NCI-H460 (cell line): ENCODE measurements around the gene ARHGAP19. TPM values are rescaled to one million over a fixed set of nuclear protein-coding genes. Genes with fewer than 3 reads are reported as not detected.

Experiments
- DNase-seq: peaks from one replicate; pipeline ENCODE4 v3.0.0-alpha.2; 2016; ENCODE audit warnings: low read depth; ENCODE audit errors: extremely low read depth
- total RNA-seq: library from RNA; depleted of rRNA; stranded (reverse); fragments of >200 nt; shearing (Covaris generic); gene quantifications from 2 replicates; pipeline ENCODE4 v1.2.3, GENCODE V29; 2014

The ARHGAP19 gene
- total RNA-seq, 1 experiment from 2014 or later, result 20.6 TPM

DNA sequence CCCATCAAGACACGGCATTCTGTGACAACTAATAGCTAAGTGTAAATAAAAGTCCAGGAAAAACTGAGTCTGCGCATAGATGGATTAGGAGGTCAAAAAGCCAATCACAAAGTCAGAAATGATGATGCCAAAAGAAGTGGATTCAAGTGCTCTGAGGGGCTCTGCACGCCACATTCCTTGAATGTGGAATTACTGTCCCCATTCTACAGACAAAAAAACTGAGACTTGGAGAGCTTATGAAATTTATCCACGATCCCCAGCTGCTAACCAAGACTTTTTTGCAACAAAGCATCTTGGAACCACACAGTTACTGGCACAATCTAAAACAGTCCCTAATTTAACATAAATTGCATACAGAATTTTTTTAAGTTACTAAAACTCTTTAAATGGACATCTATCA, 57.1 kb downstream of the ARHGAP19 start:
- DNase-seq, result no peak

DNA sequence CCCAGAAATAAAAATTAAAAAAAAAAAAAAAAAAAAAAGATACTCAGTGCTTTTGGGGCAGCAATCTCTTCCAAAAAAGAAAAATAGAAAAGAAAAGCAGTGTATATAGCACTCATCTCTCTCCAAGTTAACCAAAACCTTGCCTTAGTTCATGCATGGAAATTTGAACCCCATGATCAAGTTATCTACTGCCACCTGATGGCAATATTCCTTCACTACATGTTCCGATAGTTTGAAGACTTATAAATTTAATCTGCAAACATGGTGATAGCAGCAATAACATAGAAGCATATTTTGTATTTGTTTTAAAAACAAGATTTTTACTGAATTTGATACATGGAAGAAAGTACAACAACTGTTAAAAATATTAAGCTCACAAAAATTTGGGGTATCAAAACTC, 58.0 kb downstream of the ARHGAP19 start:
- peak; percentile 36 for DNase-seq

DNA sequence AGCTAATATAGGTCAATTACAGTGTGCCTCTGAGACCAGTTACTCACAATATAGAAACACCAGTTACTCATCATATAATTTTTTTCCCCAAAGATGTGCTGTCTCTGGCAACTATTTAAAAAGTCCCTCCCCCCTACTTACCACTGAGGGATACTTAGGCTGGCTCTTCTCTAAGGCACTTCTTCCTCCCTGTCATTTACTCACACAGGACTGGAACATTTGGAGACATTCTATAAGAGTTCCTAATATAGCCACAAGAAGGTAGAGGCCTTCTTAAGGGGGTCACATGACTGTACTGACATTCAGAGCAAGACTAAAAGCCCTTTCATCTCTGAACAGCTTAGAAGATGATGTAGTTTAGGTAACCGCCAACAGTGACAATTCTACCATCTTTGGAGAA, 62.3 kb downstream of the ARHGAP19 start:
- DNase-seq, result no peak

DNA sequence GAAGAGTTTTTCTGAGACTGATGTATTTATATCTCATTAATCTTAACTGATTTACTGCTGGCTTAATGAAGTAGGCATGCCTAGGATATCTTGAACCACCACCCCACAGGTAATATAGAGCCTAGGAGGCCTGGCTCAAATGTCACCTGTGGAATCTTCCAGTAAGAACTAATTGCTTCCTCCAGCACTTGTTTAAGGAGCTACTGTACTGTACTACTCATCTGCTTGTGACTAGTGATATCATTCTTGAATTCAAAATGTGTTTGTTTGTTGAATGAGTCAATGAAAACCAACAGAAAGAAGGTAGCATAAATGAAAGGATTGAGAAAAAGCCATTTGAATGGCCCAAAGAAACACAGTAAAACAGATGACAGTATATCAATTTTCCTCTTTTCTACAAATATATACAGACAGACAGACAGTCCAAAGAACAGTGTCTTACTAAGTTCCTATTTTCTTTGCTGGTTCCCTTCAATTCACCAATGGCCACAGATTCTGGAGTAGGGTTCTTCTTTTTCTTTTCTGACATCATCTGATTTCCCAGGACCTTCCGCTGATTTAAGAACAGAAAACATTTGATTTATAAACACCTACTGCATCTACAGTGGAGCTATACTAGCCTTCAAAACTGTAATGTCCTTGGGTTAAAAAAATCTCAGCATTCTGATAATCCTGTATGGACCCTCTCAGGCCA, 63.0 kb downstream of the ARHGAP19 start:
- DNase-seq, result no peak

DNA sequence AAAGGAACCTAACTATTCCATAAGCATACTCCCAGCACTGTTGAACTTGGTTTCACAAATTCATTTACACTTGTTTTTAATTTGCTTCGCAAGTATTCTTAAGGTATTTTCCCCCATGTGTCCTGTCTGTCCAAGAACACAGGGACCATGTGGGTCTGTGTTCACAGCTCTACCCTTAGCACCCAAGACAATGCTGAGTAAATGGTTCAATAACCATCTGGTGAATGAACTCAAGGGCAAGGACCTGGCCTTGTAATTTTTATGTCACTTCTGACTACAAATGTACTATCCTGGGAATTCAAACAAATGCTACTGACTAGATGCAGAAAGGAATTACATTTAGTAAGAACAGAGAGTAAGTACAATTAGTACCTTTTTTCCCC, 63.7 kb downstream of the ARHGAP19 start:
- no peak for DNase-seq

DNA sequence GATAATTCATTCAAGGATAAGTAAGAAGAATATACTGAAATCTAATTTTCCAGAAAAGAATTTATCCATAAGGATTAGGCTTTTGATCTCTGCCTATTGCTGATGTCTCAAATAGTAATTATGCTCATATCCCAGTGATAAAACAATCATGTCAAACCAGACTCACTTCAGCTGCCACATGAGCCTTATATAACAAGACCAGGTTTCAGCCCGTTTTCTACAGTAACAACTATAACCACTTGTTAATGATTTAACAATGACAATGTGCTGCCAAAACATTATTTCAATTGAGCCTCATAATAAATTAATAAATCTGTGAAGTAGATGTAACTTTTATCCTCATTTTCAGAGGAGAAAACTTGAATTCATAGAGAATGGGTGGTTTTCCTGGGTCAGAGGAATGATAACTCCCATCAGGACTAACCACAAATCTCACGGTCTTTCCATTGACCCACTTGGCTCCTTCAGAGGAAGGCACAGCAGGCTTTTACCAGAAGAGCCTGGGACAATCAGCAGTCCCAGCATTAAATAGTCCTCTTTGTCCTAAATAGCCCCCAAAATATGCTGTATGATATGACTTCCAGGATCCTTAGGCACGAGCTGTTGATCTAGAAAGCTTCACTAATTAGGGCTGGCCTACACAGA, 64.2 kb downstream of the ARHGAP19 start:
- DNase-seq, result no peak

DNA sequence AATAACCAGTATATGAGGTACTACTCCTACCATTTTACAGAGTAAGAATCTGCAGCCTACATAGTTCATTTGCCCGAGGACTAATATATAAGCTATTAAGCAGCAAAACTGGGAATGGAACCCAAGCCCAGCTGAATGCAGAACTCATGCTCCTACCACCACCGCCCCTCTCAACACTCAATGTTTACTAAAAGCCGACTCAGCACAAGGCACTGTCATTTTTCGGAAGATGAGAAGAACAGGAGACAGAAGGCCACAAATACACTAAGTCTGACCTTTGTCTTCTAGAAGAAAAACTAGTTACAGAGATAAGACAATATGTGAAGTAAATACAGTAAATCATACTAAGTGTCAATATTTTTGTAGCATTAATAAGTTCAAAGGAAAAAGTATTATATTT, 66.0 kb downstream of the ARHGAP19 start:
- DNase-seq, result no peak

DNA sequence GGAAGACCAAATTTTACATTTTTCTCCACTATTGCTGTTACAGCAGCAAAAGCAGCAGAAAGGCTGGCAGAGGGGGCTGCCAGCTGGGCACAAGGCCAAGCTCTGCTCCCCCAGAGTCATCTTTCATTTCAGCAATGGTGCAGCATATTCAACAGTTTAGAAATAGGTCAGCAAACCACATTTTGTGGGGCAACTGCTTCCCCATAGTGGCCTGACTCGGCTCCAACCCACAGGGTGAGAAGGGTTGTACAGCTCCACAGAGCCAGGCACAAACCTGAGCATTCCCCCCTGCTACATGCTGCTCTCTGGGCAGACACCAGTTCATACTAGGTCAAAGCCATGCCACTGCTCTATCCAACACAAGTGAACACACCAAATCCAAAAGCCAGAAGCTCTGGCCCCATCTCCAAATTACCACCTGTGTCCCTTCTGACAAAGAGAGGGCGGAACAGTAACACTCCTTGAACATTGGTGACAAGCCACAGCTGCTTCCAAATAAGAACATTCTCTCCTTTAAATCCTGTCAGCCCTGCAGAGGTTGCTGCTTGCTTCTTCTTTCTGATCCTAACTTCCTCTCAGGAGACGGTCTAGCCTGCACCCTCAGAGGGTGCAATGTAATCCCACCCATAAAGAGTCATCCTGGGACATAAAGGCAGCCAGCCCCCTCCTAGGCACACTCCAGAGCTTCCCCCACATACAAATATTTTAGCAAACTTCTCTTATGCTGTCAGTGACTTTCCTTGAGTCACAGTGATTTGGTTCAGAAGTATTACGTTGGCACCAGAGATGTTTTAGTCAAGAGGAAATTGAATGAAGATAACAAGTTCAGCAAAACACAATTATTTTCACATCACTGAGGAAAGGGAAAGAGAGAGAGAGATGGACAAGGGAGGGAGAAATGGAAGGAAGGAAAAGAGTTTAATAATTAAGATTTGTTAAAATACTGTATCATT, 67.7 kb downstream of the ARHGAP19 start:
- no peak for DNase-seq

DNA sequence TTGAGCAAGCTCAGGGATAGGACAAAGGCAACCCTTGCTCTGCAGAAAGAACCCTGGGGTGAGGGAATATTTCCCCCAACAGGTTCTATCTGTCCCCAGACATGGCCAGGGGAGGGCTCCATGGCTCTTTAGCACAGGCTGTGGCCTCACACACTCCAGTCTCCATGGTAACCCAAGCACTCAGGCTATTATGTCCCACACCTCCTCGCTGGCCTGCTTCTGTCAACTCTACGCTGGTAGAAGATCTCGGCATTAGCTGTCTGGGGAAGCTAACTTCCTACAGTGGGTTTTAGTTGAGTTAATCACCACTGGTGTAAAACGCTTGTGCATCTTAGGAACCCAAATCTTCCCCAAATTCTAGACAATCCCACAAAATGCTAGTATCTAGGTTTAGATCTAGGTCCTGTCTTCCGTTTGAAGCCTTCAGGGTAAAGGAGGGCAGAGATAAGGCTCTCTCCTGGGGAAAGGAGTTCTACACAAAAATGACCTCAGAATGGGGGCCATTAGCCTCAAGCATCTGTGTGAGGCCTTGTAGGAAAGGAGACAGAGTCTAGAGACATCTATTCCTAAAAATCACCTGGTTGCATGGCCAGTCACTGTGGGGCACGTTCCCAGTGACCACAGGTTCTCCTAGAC, 70.0 kb downstream of the ARHGAP19 start:
- DNase-seq, result no peak

DNA sequence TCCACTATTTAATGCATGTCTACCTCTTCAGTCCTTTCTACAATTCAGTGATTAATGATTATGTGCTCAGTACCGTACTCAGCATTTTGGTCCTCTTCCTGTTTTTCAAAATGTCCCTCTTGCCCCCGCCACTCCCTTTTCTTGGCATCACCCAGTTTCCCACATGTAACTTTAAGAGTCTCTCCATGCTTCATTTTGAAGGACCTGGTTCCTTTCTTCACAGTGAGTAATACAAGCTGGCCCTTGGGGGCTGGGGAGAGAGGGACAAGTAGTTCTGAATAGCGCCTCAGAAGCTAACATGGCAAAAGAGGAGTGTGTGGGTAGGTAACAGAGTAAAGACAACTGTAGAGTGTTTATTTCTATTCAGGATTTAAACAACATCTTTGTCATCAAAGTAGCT, 72.1 kb downstream of the ARHGAP19 start:
- DNase-seq, result no peak

DNA sequence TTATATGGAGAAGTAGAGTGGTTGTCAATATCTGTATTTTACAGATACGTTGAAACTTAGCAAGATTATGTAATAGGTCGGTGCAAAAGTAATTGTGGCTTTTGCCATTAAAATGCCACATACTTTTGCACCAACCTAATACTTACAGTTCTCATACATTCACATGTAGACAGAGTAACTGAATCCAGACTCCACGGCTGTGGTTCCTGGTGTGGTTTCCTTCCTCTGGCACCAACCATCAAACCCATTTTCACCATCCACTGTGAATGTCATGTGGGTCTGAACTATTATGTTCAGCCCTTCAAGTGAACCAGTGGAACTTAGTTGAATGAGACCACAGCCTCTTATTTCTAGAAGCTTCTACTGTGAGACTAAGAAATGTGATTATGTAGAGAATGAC, 75.1 kb downstream of the ARHGAP19 start:
- DNase-seq, result no peak

DNA sequence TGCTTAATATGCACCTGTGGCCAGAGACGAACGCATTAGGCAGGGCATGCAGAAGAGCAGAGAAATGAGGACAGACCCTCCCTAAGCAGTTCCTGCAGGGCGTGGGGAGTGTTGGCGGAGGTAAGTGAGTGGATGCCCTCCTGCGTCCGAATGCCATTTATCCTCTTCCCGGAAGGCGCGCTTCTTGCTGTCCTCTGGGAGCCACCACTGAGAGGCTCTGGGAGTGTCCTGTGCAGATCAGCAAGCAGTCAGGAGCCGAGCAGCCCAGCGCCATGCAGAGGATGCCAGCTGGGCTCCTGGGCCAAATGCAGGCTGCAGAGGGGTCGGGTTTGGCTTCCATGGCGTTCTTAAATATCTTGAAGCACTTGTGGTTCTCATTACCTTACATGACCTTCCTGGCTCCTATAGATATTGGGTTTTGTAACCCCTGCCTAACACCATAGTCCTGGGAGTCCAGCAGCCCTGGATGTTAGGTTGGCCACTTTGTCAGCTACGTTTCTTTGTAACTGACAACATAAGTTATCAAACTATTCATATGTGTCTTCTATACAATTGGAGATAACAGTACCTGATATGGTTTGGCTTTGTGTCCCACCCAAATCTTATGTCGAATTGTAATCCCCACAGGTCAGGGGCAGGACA, 76.7 kb downstream of the ARHGAP19 start:
- DNase-seq, result no peak

DNA sequence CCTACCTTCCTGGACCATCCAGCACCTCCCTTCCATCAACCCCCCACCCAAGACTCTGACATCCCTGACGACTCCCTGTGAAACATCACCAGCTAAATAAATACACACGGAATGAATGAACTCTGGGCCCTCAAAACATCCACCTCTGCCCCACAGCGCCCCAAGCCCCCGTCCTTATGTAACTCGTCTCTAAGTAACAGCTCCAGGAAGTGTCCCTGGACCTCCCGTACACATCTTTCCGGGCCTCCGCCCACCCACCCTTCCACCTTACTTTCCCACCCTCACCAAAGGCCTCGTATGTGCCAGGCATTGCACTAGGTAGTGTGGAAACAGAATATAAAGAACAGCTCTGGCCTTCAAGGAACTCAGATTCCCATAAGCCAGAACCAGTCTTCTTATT, 79.0 kb downstream of the ARHGAP19 start:
- DNase-seq, result no peak

DNA sequence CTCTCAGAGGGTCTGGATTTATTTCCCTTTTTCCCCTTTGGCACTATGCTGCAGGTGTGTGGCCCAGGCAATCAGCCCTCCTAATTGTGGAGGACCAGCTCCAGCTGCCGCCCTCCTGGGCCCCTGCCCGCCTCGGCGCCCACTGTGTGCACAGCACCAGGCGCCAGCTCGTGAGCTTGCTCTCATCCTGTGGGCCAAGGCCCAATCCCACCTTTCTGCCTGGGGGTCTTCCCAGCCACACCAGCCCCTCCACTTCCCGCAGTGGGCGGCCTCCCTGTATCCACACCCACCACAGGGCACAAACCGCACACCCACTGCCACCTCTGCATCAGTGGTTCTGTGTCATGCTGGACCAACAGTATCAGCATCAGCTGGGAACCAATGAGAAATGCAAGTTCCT, 81.2 kb downstream of the ARHGAP19 start:
- no peak for DNase-seq

DNA sequence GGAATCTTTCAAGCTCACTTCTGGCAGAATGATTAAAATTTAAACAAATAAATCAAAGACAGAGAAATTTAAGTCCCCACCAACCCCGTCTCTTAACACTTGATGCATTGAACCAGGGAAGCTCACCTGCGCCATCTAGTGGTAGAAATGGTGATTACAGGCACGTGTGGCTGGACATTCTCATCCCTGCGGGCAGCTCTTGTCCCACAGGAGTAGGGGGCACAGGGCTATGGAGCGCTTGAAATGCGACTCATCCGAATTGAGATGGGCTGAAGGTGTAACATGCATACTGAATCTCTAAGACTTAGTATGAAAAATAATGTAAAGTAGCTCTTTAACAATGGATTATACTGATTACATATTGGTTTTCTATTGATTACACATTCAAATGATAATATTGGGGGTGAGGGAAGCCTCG, 81.9 kb downstream of the ARHGAP19 start:
- peak; percentile 71 for DNase-seq

DNA sequence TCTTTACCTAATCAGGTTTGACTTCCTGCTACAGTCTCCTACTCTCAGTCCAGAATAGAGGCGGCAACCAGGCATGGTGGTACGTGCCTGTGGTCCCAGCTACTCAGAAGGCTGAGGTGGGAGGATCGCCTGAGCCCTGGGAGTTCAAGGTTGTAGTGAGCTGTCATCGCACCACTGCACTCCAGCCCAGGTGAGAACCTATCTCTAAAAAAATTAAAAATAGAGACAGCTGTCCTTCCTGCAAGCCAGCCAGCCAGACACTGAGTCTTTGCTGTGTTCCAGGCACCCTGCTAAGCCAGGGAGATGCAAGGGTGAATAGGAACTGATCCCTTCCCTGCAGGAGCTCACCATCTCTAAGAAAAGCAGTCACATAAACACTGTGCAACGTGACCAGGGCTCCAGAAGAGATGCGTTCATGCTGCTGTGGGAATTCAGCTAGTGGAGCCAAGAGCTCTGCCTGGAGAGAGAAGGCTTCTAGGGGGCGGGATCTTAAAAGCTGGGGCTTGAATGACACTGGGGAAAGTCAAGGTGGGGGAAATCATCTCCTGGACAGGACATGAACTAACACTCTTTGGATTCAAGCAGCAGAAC, 84.6 kb downstream of the ARHGAP19 start:
- no peak for DNase-seq

DNA sequence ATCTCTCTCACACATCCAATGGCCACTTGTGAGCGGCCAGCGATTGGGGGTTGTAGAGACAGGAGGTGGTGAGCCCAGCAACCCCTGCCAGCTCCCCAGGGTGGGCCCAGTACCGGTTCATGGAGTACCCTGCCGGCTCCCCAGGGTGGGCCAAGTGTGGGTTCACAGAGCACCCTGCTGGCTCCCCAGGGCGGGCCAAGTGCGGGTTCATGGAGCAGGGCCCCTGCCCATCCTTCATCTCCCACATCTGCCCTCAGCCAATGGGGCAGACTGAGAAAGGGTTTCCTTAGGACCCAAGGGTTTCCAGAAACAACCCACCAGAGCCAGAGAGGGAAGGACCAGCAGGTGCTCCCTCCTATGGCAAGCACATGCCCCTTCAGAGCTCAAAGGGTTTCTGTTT, 85.3 kb downstream of the ARHGAP19 start:
- DNase-seq, result no peak

DNA sequence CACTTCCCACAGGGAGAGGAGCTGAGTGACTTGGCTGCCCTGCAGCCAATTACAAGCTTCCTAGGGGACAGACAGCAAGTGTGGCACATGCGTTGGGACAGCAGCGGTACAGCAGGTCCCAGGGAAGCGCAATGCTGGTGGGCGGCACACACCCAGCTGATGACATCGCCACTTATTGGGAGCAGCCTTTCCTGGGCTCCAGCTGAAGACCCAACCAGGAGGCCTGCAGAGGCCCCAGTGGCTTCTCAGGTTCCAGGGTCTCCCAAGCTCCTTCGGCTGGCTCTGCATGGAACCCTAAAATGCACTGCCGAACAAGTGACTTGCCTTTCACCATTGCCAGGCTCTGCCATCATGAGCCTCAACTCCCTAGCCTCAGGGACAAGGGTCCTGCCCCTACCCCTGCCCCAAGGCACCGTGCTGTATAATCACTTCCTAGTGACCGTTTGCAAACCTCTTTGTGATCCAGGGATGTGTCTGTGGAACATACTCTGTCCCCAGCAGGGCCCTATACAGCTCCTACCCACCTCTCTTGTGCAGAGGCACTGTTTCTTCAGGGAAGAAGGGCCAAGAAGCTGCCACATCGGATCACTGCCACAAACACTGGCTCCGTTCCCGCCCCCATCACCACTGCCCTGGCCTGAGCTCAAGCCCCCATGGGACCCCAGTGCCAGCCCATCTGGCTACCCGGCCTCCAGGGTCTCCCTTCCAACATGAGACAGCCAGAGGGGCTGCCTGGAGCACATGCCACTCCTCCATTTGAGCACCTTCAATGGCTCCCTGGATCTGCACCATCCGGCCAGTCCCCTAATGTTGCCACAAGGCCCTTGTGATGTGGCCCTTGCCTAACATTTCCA, 87.4 kb downstream of the ARHGAP19 start:
- no peak for DNase-seq

DNA sequence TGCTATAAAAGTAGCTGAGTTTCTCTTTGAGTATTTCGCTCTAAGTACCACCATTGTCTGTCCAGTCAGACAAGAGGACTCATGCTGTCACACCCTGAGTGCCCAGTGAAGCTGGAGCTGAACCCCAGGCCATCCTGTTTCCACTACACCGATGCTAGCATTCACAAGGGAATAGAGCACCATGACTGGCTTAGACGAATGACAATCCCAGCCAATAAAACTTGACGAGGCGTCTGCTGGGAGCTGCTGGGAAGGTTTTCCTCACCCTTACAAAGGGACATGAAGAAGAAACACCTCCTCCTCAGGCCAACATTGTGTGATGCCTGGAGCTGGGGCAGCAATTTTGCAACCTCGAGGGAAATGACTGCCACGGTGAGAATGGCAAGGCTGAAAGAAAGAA, 89.2 kb downstream of the ARHGAP19 start:
- no peak for DNase-seq
